NCI-H460 (cell line): ENCODE measurements around the gene SARNP. TPM values are rescaled to one million over a fixed set of nuclear protein-coding genes. Genes with fewer than 3 reads are reported as not detected.
"Not testable (repeated sequence)": the region's sequence is repeated elsewhere in the genome, so short reads cannot be mapped to it uniquely, and the experiment has no call there.

Source experiments
- DNase-seq: peaks from one replicate; pipeline ENCODE4 v3.0.0-alpha.2; 2016; ENCODE audit warnings: low read depth; ENCODE audit errors: extremely low read depth
- total RNA-seq: library from RNA; depleted of rRNA; stranded (reverse); fragments of >200 nt; shearing (Covaris generic); gene quantifications from 2 replicates; pipeline ENCODE4 v1.2.3, GENCODE V29; 2014

SARNP gene
- total RNA-seq, 1 experiment from 2014 or later, result 122 TPM

GRCh38 chr12:55809274-55809673 lies 8.2 kb downstream of the SARNP start:
- no peak for DNase-seq

GRCh38 chr12:55806982-55807381 lies 10.5 kb downstream of the SARNP start:
- no peak for DNase-seq

GRCh38 chr12:55797550-55797949 lies 20.0 kb downstream of the SARNP start:
- no peak for DNase-seq

GRCh38 chr12:55797068-55797467 lies 20.5 kb downstream of the SARNP start:
- DNase-seq, result peak; percentile 43

GRCh38 chr12:55795950-55796349 lies 21.6 kb downstream of the SARNP start:
- no peak for DNase-seq

- DNase-seq, result no peak
Measured at GRCh38 chr12:55789893-55790292, 27.6 kb downstream of the SARNP start.

GRCh38 chr12:55789171-55789570 lies 28.4 kb downstream of the SARNP start:
- no peak for DNase-seq

GRCh38 chr12:55788546-55788945 lies 29.0 kb downstream of the SARNP start:
- no peak for DNase-seq

- no peak for DNase-seq
Measured at GRCh38 chr12:55780685-55781084, 36.8 kb downstream of the SARNP start.

- DNase-seq, result no peak
Measured at GRCh38 chr12:55777856-55778255, 39.7 kb downstream of the SARNP start.

- DNase-seq, result no peak
Measured at GRCh38 chr12:55771736-55772135, 45.8 kb downstream of the SARNP start.

- DNase-seq, result no peak
Measured at GRCh38 chr12:55767156-55767555, 50.4 kb downstream of the SARNP start.

GRCh38 chr12:55765736-55766290 lies 51.7 kb downstream of the SARNP start:
- DNase-seq, result no peak

- DNase-seq, result no peak
Measured at GRCh38 chr12:55762646-55763045, 54.9 kb downstream of the SARNP start.

- DNase-seq, result no peak
Measured at GRCh38 chr12:55760663-55761062, 56.9 kb downstream of the SARNP start.

GRCh38 chr12:55758575-55758974 lies 58.9 kb downstream of the SARNP start:
- DNase-seq, result not testable (repeated sequence)

- DNase-seq, result no peak
Measured at GRCh38 chr12:55757701-55758100, 59.8 kb downstream of the SARNP start.

- no peak for DNase-seq
Measured at GRCh38 chr12:55755246-55755645, 62.3 kb downstream of the SARNP start.

- DNase-seq, result no peak
Measured at GRCh38 chr12:55748230-55748993, 69.1 kb downstream of the SARNP start.

- DNase-seq, result no peak
Measured at GRCh38 chr12:55746913-55747231, 70.7 kb downstream of the SARNP start.

- no peak for DNase-seq
Measured at GRCh38 chr12:55746174-55746912, 71.2 kb downstream of the SARNP start.
